ENCODE results near the gene ATP6V1C2.
"Not testable (repeated sequence)": the region's sequence is repeated elsewhere in the genome, so short reads cannot be mapped to it uniquely, and the experiment has no call there.

ATP6V1C2 gene

DNA sequence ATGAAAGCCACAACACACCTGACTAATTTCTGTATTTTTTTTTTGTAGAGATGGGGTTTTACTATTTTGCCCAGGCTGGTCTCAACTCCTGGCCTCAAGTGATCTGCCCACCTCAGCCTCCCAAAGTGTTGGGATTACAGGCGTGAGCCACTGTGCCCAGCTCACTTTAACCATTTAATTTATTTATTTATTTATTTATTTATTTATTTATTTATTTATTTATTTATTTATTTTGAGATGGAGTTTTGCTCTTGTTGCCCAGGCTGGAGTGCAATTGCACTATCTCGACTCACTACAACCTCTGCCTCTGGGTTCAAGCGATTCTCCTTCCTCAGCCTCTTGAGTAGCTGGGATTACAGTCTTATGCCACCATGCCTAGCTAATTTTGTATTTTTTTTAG, 96.9 kb downstream of the ATP6V1C2 start:
- DNase-seq: not testable (repeated sequence)

- DNase-seq: no peak
Measured at GRCh38 chr2:10818984-10819383, 97.6 kb downstream of the ATP6V1C2 start.

DNA sequence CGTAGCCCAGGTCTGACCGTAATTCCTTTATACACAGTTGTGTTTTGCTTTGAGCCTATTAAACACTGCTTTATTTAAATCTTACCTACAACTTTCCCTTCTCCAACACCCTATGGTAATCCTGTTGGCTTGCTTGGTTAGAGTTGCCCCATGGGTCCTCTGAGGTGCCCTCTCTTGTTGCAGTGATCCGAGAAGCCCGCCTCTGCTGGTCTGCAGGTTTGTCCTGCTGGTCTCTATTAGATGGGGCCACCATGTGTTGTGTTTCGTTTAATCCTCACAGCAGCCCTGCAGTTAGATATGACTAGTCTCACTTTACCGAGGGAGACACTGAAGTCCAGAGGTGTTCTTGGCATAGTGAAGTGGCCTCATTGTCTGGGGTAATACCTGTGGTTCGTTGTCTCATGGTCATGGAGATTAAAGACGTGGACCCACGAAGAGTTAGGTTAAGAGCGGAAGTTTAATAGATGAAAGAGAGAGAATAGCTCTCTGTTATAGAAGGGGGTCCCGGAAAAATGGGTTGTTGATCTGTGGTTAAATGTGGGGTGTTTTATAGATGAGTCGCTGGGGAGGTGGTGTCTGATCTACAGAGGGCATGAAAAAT, 98.4 kb downstream of the ATP6V1C2 start:
- no peak for DNase-seq

- no peak for DNase-seq
Measured at GRCh38 chr2:10820562-10820961, 99.1 kb downstream of the ATP6V1C2 start.

- peak; percentile 80 for DNase-seq
Measured at GRCh38 chr2:10820978-10821695, 99.7 kb downstream of the ATP6V1C2 start.

DNA sequence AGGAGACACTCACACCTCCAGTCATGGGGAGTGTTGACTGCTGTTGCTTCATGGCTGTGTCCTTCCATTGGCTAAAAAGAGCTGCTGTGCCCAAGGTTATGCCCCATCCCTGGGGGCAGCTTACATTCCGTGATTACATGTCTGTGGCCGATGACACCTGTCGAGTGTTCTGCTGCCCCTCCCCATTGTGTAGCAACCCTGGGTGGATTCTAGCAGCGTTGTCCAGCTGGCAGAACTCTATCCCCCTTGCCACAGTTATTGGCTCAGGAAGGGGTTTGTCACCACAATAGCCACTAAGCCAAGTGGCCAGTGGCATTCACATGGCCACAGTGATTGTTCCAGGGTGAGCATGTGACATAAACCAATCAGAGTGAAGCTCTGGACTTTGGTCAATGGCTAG, 102.8 kb downstream of the ATP6V1C2 start:
- DNase-seq: no peak

DNA sequence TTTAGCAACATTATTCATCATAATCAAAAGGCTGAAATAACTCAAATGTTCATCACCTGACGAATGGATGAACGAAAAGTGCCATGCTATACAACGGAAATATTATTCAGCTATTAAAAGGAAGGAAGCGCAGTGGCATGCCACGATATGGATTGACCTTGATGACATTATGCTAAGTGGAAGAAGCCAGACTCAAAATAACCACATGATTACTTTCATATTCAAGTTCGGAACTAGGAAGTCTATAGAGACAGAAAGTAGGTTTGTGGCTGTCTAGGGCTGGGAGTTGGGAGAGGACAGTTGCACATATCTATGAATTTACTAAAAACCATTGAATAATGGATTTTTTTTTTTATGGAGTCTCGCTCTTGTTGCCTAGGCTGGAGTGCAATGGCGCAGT, 104.6 kb downstream of the ATP6V1C2 start:
- DNase-seq: no peak

DNA sequence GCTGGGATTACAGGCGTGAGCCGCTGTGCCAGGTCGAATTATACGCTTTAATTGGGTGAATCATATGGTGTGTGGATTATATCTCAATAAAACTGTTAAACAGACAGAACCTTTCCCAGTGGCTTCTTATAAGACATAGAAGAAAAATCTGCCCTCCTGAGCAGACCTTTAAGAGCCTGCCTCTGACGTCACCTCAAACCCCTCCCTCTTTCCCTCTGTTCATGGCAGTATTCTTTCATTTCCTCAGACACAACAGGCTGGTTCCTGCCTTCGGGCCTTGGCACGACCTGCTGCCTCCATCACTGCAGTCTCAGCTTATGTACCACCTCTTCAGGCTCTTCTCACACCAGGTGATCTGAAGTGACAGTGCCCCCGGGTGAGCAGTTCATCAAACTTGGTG, 105.2 kb downstream of the ATP6V1C2 start:
- DNase-seq: peak; percentile 39

DNA sequence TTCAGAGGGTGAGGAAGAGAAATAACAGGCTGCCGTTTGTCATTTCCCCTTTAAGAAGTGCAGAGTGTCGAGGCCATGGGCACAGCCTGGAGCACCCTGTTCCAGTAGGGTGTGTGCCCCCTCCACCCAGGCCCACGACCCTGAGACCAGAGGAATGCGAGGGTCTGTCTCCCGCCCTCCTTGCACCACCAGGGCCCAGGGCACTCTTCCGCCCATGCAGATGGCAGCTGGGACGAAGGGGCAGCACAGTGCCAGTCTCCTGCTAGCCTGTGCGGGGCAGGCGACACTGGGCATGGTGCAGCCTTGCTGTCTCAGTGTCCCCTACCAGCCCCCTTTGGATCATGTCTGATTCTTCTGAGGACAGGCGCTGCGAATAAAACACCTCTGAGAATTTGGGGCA, 106.9 kb downstream of the ATP6V1C2 start:
- DNase-seq: no peak

GRCh38 chr2:10829299-10829698, 107.9 kb downstream of the ATP6V1C2 start:
- no peak for DNase-seq

DNA sequence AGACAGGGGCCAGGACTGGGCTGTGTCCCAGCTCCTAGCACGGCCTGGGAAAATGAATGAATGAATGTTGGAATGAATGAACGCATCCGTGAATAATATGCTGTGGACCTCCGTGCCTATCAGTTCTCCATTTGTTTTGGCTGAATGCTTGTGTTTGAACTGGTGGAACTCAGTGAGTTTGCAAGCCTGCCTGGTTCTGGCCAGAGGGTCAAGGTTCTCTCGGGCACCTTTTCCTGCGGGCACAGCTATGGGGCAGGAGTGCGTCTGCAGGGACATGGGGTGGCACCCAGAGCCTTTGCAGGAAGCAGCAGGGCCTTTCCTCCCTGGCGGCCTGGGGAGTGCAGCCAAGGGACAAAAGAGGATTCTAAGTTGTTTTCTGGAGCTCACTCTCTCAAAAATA, 108.8 kb downstream of the ATP6V1C2 start:
- no peak for DNase-seq

DNA sequence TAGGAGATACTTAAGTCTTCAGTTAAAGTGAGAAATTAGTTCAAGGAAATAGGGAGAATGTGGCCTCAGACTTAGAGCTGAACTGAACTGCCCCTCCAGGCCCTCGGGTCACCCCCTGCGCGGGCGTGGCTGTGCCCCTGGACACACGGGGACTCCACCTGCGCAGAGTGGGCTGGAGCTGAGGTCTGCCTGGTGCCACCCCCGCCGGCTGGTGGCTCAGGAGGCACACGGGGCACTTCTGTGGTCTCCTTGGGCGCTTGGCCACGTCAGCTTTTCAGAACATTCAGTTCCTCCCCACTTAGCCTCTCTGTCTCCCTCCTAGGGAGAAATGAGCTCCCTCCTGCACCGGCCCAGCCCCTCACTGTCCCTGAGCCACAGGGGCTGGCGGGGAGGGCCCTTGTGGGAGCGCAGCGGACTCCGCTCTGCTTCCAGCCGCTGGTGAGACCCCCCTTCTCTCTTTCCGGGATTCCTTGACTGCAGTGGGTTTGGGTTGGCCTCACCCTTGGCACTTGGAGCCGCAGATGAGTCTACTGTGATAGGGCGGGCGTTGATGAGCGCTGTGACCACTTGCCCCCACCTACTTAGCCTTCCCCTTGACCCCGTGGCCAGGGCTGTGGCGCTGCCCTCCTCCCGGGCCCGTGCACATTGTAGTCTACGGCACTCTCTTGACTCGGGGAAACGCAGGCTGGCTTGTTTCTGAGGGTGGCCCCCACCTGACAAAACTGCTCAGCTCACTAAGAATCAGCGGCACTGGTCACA, 109.4 kb downstream of the ATP6V1C2 start:
- DNase-seq: peak; percentile 34

GRCh38 chr2:10831400-10831985, 110.1 kb downstream of the ATP6V1C2 start:
- no peak for DNase-seq

GRCh38 chr2:10832203-10832936, 110.9 kb downstream of the ATP6V1C2 start:
- peak; percentile 92 for DNase-seq

- no peak for DNase-seq
Measured at GRCh38 chr2:10833021-10833420, 111.6 kb downstream of the ATP6V1C2 start.

GRCh38 chr2:10834068-10834655, 112.7 kb downstream of the ATP6V1C2 start:
- DNase-seq: no peak
